ENCODE measurements around the gene DYNLL1. TPM values are rescaled to one million over a fixed set of nuclear protein-coding genes. Genes with fewer than 3 reads are reported as not detected.

DYNLL1 gene
- total and polyA plus RNA-seq, 2 donors (not counting 1 experiment from before 2014, with no cell fraction given) = 289 to 616 TPM

GRCh38 chr12:120467439-120467838 lies 28.5 kb upstream of the DYNLL1 start:
- Histone ChIP-seq H2AFZ (ENCODE audit: low read length) (no peak overlapping the region), H3K36me3 (ENCODE audit: control insufficient read depth, insufficient read depth, low read length) (peaks cover 15% of the 10 kb centered on the region), H3K27me3 (ENCODE audit: control insufficient read depth, insufficient read depth, low read length) (no peaks in the 10 kb centered on the region), H4K20me1 (ENCODE audit: control insufficient read depth, extremely low read depth, insufficient read depth, low read length) (peaks cover 5% of the 10 kb centered on the region), H3K4me1 (ENCODE audit: control insufficient read depth, extremely low read depth, insufficient read depth, low read length) (peaks cover 5% of the 10 kb centered on the region), H3K9ac (ENCODE audit: insufficient read depth, low read length) (no peak overlapping the region), H3K79me2 (ENCODE audit: control insufficient read depth, insufficient read depth, low read length) (peaks cover 61% of the 10 kb centered on the region), H3K4me3 (replicated peaks in 1 of 4; ENCODE audit: control extremely low read depth in 1 of 4, insufficient read depth in 1 of 4, low read depth in 3 of 4, low read length in 4 of 4) (peak overlapping the region in 1 of 4 experiments; percentile 84), H3K27ac (ENCODE audit: insufficient read depth, low read length) (no peak overlapping the region), H3K9me3 (ENCODE audit: control insufficient read depth, insufficient read depth, low read depth, low read length) (no peaks in the 10 kb centered on the region), H3K4me2 (ENCODE audit: extremely low read depth, insufficient read depth, low read length) (no peak overlapping the region)
- TF ChIP-seq EZH2 (IDR thresholded peaks at IDR 0.05; ENCODE audit: low read length, missing control alignments) (no peak), CTCF (conservative IDR thresholded peaks at IDR 0.05 in 1 of 2, IDR thresholded peaks at IDR 0.05 in 1 of 2; ENCODE audit: low read depth in 1 of 2, low read length in 2 of 2) (no peak)
- DNase-seq (ENCODE audit: low read depth in 2 of 2) = no peak

GRCh38 chr12:120468325-120468820 lies 27.5 kb upstream of the DYNLL1 start:
- Histone ChIP-seq H3K27me3 (ENCODE audit: control insufficient read depth, insufficient read depth, low read length) (no peaks in the 10 kb centered on the region), H3K4me2 (ENCODE audit: extremely low read depth, insufficient read depth, low read length) (peak overlapping the region; percentile 96), H3K4me3 (replicated peaks in 1 of 4; ENCODE audit: control extremely low read depth in 1 of 4, insufficient read depth in 1 of 4, low read depth in 3 of 4, low read length in 4 of 4) (peak overlapping the region; percentile 84 to 92 (median 88)), H3K9me3 (ENCODE audit: control insufficient read depth, insufficient read depth, low read depth, low read length) (no peaks in the 10 kb centered on the region), H3K27ac (ENCODE audit: insufficient read depth, low read length) (peak overlapping the region; percentile 76), H3K4me1 (ENCODE audit: control insufficient read depth, extremely low read depth, insufficient read depth, low read length) (peaks cover 5% of the 10 kb centered on the region), H3K9ac (ENCODE audit: insufficient read depth, low read length) (peak overlapping the region; percentile 92), H4K20me1 (ENCODE audit: control insufficient read depth, extremely low read depth, insufficient read depth, low read length) (peaks cover 5% of the 10 kb centered on the region), H3K36me3 (ENCODE audit: control insufficient read depth, insufficient read depth, low read length) (peaks cover 10% of the 10 kb centered on the region), H2AFZ (ENCODE audit: low read length) (peak overlapping the region; percentile 33), H3K79me2 (ENCODE audit: control insufficient read depth, insufficient read depth, low read length) (peaks cover 60% of the 10 kb centered on the region)
- no peak for TF ChIP-seq EZH2 (IDR thresholded peaks at IDR 0.05; ENCODE audit: low read length, missing control alignments)
- no peak for TF ChIP-seq CTCF (conservative IDR thresholded peaks at IDR 0.05 in 1 of 2, IDR thresholded peaks at IDR 0.05 in 1 of 2; ENCODE audit: low read depth in 1 of 2, low read length in 2 of 2)
- DNase-seq (ENCODE audit: low read depth in 2 of 2) = peak; percentile 63 to 71

GRCh38 chr12:120468821-120469449 lies 27.0 kb upstream of the DYNLL1 start:
- TF ChIP-seq EZH2 (IDR thresholded peaks at IDR 0.05; ENCODE audit: low read length, missing control alignments) (no peak), CTCF (conservative IDR thresholded peaks at IDR 0.05 in 1 of 2, IDR thresholded peaks at IDR 0.05 in 1 of 2; ENCODE audit: low read depth in 1 of 2, low read length in 2 of 2) (no peak)
- peak overlapping the region; percentile 84 to 92 (median 88) for H3K4me3 ChIP-seq (replicated peaks in 1 of 4; ENCODE audit: control extremely low read depth in 1 of 4, insufficient read depth in 1 of 4, low read depth in 3 of 4, low read length in 4 of 4)
- peak overlapping the region; percentile 76 for H3K27ac ChIP-seq (ENCODE audit: insufficient read depth, low read length)
- peaks cover 5% of the 10 kb centered on the region for H3K36me3 ChIP-seq (ENCODE audit: control insufficient read depth, insufficient read depth, low read length)
- peak overlapping the region; percentile 96 for H3K4me2 ChIP-seq (ENCODE audit: extremely low read depth, insufficient read depth, low read length)
- H3K27me3 ChIP-seq (ENCODE audit: control insufficient read depth, insufficient read depth, low read length) = no peaks in the 10 kb centered on the region
- peaks cover 5% of the 10 kb centered on the region for H3K4me1 ChIP-seq (ENCODE audit: control insufficient read depth, extremely low read depth, insufficient read depth, low read length)
- H4K20me1 ChIP-seq (ENCODE audit: control insufficient read depth, extremely low read depth, insufficient read depth, low read length) = peaks cover 5% of the 10 kb centered on the region
- H3K9me3 ChIP-seq (ENCODE audit: control insufficient read depth, insufficient read depth, low read depth, low read length) = no peaks in the 10 kb centered on the region
- DNase-seq (ENCODE audit: low read depth in 2 of 2) = peak in 1 of 2 donors; percentile 17
- peak overlapping the region; percentile 80 for H2AFZ ChIP-seq (ENCODE audit: low read length)
- H3K79me2 ChIP-seq (ENCODE audit: control insufficient read depth, insufficient read depth, low read length) = peaks cover 55% of the 10 kb centered on the region
- H3K9ac ChIP-seq (ENCODE audit: insufficient read depth, low read length) = peak overlapping the region; percentile 92

Measured in fibroblast of lung (primary cell).